Measurements from ENCODE around the gene SLC24A4.
A peak's percentile ranks its signal among the peaks of the same experiment; 100 is the strongest.

The SLC24A4 gene

GRCh38 chr14:92317511-92317910 is 5.5 kb upstream of the SLC24A4 start:
- DNase-seq (ENCODE audit: insufficient read length): no peak

GRCh38 chr14:92321701-92322100 is 1.3 kb upstream of the SLC24A4 start:
- FAIRE-seq (no peak), DNase-seq (ENCODE audit: insufficient read length) (no peak)
- TF ChIP-seq TAF1 (IDR thresholded peaks at IDR 0.05; ENCODE audit: borderline replicate concordance, low read depth, low read length): no peak
- TF ChIP-seq POLR2A (IDR thresholded peaks at IDR 0.05; ENCODE audit: low read depth, low read length): no peak
- no peak for TF ChIP-seq POLR2AphosphoS5 (IDR thresholded peaks at IDR 0.05; ENCODE audit: low read depth, low read length)

More at GRCh38 chr14:92317511-92317910, 5.5 kb upstream of the SLC24A4 start:
- TF ChIP-seq TAF1 (IDR thresholded peaks at IDR 0.05; ENCODE audit: borderline replicate concordance, low read depth, low read length) (no peak), POLR2A (IDR thresholded peaks at IDR 0.05; ENCODE audit: low read depth, low read length) (no peak)
- FAIRE-seq: no peak

GRCh38 chr14:92322516-92322915 is 449 bp upstream of the SLC24A4 start:
- TF ChIP-seq POLR2AphosphoS5 (IDR thresholded peaks at IDR 0.05; ENCODE audit: low read depth, low read length) (no peak), TAF1 (IDR thresholded peaks at IDR 0.05; ENCODE audit: borderline replicate concordance, low read depth, low read length) (no peak), POLR2A (IDR thresholded peaks at IDR 0.05; ENCODE audit: low read depth, low read length) (no peak)
- no peak for FAIRE-seq
- DNase-seq (ENCODE audit: insufficient read length): no peak

GRCh38 chr14:92323916-92324818 is 1.2 kb downstream of the SLC24A4 start:
- DNase-seq (ENCODE audit: insufficient read length) (no peak), FAIRE-seq (no peak)
- TF ChIP-seq TAF1 (IDR thresholded peaks at IDR 0.05; ENCODE audit: borderline replicate concordance, low read depth, low read length) (no peak), POLR2A (IDR thresholded peaks at IDR 0.05; ENCODE audit: low read depth, low read length) (no peak), POLR2AphosphoS5 (IDR thresholded peaks at IDR 0.05; ENCODE audit: low read depth, low read length) (no peak)

- DNase-seq (ENCODE audit: insufficient read length) (no peak), FAIRE-seq (no peak)
- TF ChIP-seq TAF1 (IDR thresholded peaks at IDR 0.05; ENCODE audit: borderline replicate concordance, low read depth, low read length): no peak
Observed at GRCh38 chr14:92325835-92326234, 2.9 kb downstream of the SLC24A4 start.

GRCh38 chr14:92328664-92329255 is 5.8 kb downstream of the SLC24A4 start:
- FAIRE-seq: no peak

GRCh38 chr14:92334050-92334449 is 11.1 kb downstream of the SLC24A4 start:
- DNase-seq (ENCODE audit: insufficient read length) (no peak), FAIRE-seq (no peak)
- TF ChIP-seq POLR2AphosphoS5 (IDR thresholded peaks at IDR 0.05; ENCODE audit: low read depth, low read length): no peak
- TF ChIP-seq TAF1 (IDR thresholded peaks at IDR 0.05; ENCODE audit: borderline replicate concordance, low read depth, low read length): no peak
- no peak for TF ChIP-seq POLR2A (IDR thresholded peaks at IDR 0.05; ENCODE audit: low read depth, low read length)

More at GRCh38 chr14:92328664-92329255, 5.8 kb downstream of the SLC24A4 start:
- DNase-seq (ENCODE audit: insufficient read length): no peak
- TF ChIP-seq POLR2A (IDR thresholded peaks at IDR 0.05; ENCODE audit: low read depth, low read length) (no peak), TAF1 (IDR thresholded peaks at IDR 0.05; ENCODE audit: borderline replicate concordance, low read depth, low read length) (no peak), POLR2AphosphoS5 (IDR thresholded peaks at IDR 0.05; ENCODE audit: low read depth, low read length) (no peak)

GRCh38 chr14:92336363-92336762 is 13.4 kb downstream of the SLC24A4 start:
- no peak for FAIRE-seq
- no peak for DNase-seq (ENCODE audit: insufficient read length)
- TF ChIP-seq POLR2AphosphoS5 (IDR thresholded peaks at IDR 0.05; ENCODE audit: low read depth, low read length) (no peak), POLR2A (IDR thresholded peaks at IDR 0.05; ENCODE audit: low read depth, low read length) (no peak), TAF1 (IDR thresholded peaks at IDR 0.05; ENCODE audit: borderline replicate concordance, low read depth, low read length) (no peak)

GRCh38 chr14:92339426-92339825 is 16.5 kb downstream of the SLC24A4 start:
- TF ChIP-seq TAF1 (IDR thresholded peaks at IDR 0.05; ENCODE audit: borderline replicate concordance, low read depth, low read length) (no peak), POLR2AphosphoS5 (IDR thresholded peaks at IDR 0.05; ENCODE audit: low read depth, low read length) (no peak), POLR2A (IDR thresholded peaks at IDR 0.05; ENCODE audit: low read depth, low read length) (no peak)
- FAIRE-seq: no peak
- DNase-seq (ENCODE audit: insufficient read length): no peak

GRCh38 chr14:92340071-92340470 is 17.1 kb downstream of the SLC24A4 start:
- TF ChIP-seq POLR2A (IDR thresholded peaks at IDR 0.05; ENCODE audit: low read depth, low read length) (no peak), TAF1 (IDR thresholded peaks at IDR 0.05; ENCODE audit: borderline replicate concordance, low read depth, low read length) (no peak), POLR2AphosphoS5 (IDR thresholded peaks at IDR 0.05; ENCODE audit: low read depth, low read length) (no peak)
- DNase-seq (ENCODE audit: insufficient read length) (no peak), FAIRE-seq (peak; percentile 66)

- FAIRE-seq (no peak), DNase-seq (ENCODE audit: insufficient read length) (no peak)
- no peak for TF ChIP-seq TAF1 (IDR thresholded peaks at IDR 0.05; ENCODE audit: borderline replicate concordance, low read depth, low read length)
- no peak for TF ChIP-seq POLR2AphosphoS5 (IDR thresholded peaks at IDR 0.05; ENCODE audit: low read depth, low read length)
- no peak for TF ChIP-seq POLR2A (IDR thresholded peaks at IDR 0.05; ENCODE audit: low read depth, low read length)
Observed at GRCh38 chr14:92340931-92341330, 18.0 kb downstream of the SLC24A4 start.

GRCh38 chr14:92341791-92342190 is 18.8 kb downstream of the SLC24A4 start:
- FAIRE-seq (peak; percentile 40), DNase-seq (ENCODE audit: insufficient read length) (no peak)
- TF ChIP-seq POLR2AphosphoS5 (IDR thresholded peaks at IDR 0.05; ENCODE audit: low read depth, low read length) (no peak), TAF1 (IDR thresholded peaks at IDR 0.05; ENCODE audit: borderline replicate concordance, low read depth, low read length) (no peak), POLR2A (IDR thresholded peaks at IDR 0.05; ENCODE audit: low read depth, low read length) (no peak)

Data from GM12892 (cell line).